ENCODE results near the gene MGLL. TPM values are rescaled to one million over a fixed set of nuclear protein-coding genes. Genes with fewer than 3 reads are reported as not detected.

The MGLL gene
- total RNA-seq, 2 experiments from 2014 or later = 0.28 to 0.38 TPM

GRCh38 chr3:127688022-127688415 lies 134.3 kb downstream of the MGLL start:
- H3K4me1 Mint-ChIP-seq (ENCODE audit: low read depth) = peaks cover 9% of the 10 kb centered on the region
- Histone ChIP-seq H3K4me1 (ENCODE audit: insufficient read depth, low read length) (peaks cover 7% of the 10 kb centered on the region), H3K27ac (ENCODE audit: low read depth in 1 of 2, low read length in 2 of 2) (no peak overlapping the region), H3K9me3 (ENCODE audit: control insufficient read depth in 1 of 2, insufficient read depth in 1 of 2, low read length in 2 of 2) (no peaks in the 10 kb centered on the region), H3K36me3 (ENCODE audit: insufficient read depth, low read length) (no peaks in the 10 kb centered on the region), H3K27me3 (ENCODE audit: control insufficient read depth in 1 of 2, insufficient read depth in 2 of 2, low read length in 2 of 2) (no peaks in the 10 kb centered on the region), H3K4me3 (ENCODE audit: low read length) (no peak overlapping the region)
- H3K27me3 Mint-ChIP-seq = no peaks in the 10 kb centered on the region
- no peaks in the 10 kb centered on the region for H3K36me3 Mint-ChIP-seq (ENCODE audit: low read depth)
- POLR2A ChIA-PET = interaction anchor here (2.2 kb wide), 1 partner anchor 15 kb away, joined by 5 read pairs; the partner anchor contains the start of gene ABTB1
- no peaks in the 10 kb centered on the region for H3K9me3 Mint-ChIP-seq
- no peak for TF ChIP-seq CTCF (IDR thresholded peaks at IDR 0.05)
- H3K27ac Mint-ChIP-seq = no peak overlapping the region
- DNase-seq (peak in 1 of 14 experiments; percentile 11), ATAC-seq (ENCODE audit: poor library complexity) (no peak)
- CTCF ChIA-PET = interaction anchor here (1.0 kb wide), 1 partner anchor 113 kb away, joined by 3 read pairs; no protein-coding TSS in a partner anchor
- intact Hi-C loops (cut with DNase I, micrococcal nuclease) = no loop called here
- no peak overlapping the region for H3K4me3 Mint-ChIP-seq

- ATAC-seq (ENCODE audit: poor library complexity) (no peak), DNase-seq (no peak)
- peaks cover 9% of the 10 kb centered on the region for H3K4me1 Mint-ChIP-seq (ENCODE audit: low read depth)
- Histone ChIP-seq H3K4me1 (ENCODE audit: insufficient read depth, low read length) (peaks cover 7% of the 10 kb centered on the region), H3K27me3 (ENCODE audit: control insufficient read depth in 1 of 2, insufficient read depth in 2 of 2, low read length in 2 of 2) (no peaks in the 10 kb centered on the region), H3K4me3 (ENCODE audit: low read length) (no peak overlapping the region), H3K27ac (ENCODE audit: low read depth in 1 of 2, low read length in 2 of 2) (no peak overlapping the region), H3K9me3 (ENCODE audit: control insufficient read depth in 1 of 2, insufficient read depth in 1 of 2, low read length in 2 of 2) (no peaks in the 10 kb centered on the region), H3K36me3 (ENCODE audit: insufficient read depth, low read length) (no peaks in the 10 kb centered on the region)
- CTCF ChIA-PET = no interaction called here
- POLR2A ChIA-PET = no interaction called here
- H3K9me3 Mint-ChIP-seq = no peaks in the 10 kb centered on the region
- no peaks in the 10 kb centered on the region for H3K27me3 Mint-ChIP-seq
- no peak overlapping the region for H3K27ac Mint-ChIP-seq
- no peaks in the 10 kb centered on the region for H3K36me3 Mint-ChIP-seq (ENCODE audit: low read depth)
- TF ChIP-seq CTCF (IDR thresholded peaks at IDR 0.05) = no peak
- H3K4me3 Mint-ChIP-seq = no peak overlapping the region
- intact Hi-C loops (cut with DNase I, micrococcal nuclease) = no loop called here
Measured at GRCh38 chr3:127687228-127687737, 135.0 kb downstream of the MGLL start.

- DNase-seq (no peak), ATAC-seq (ENCODE audit: poor library complexity) (no peak)
- Histone ChIP-seq H3K27me3 (ENCODE audit: control insufficient read depth in 1 of 2, insufficient read depth in 2 of 2, low read length in 2 of 2) (no peaks in the 10 kb centered on the region), H3K4me3 (ENCODE audit: low read length) (no peak overlapping the region), H3K4me1 (ENCODE audit: insufficient read depth, low read length) (peaks cover 7% of the 10 kb centered on the region), H3K9me3 (ENCODE audit: control insufficient read depth in 1 of 2, insufficient read depth in 1 of 2, low read length in 2 of 2) (no peaks in the 10 kb centered on the region), H3K36me3 (ENCODE audit: insufficient read depth, low read length) (no peaks in the 10 kb centered on the region), H3K27ac (ENCODE audit: low read depth in 1 of 2, low read length in 2 of 2) (no peak overlapping the region)
- no peak for TF ChIP-seq CTCF (IDR thresholded peaks at IDR 0.05)
- Mint-ChIP-seq H3K4me1 (ENCODE audit: low read depth) (peaks cover 11% of the 10 kb centered on the region), H3K27ac (no peak overlapping the region), H3K27me3 (no peaks in the 10 kb centered on the region), H3K36me3 (ENCODE audit: low read depth) (no peaks in the 10 kb centered on the region), H3K9me3 (no peaks in the 10 kb centered on the region), H3K4me3 (no peak overlapping the region)
- CTCF ChIA-PET = no interaction called here
- intact Hi-C loops (cut with DNase I, micrococcal nuclease) = no loop called here
- POLR2A ChIA-PET = no interaction called here
Measured at GRCh38 chr3:127686512-127686894, 135.8 kb downstream of the MGLL start.

Data from CD4-positive, alpha-beta T cell (primary cell).